Gastrocnemius medialis (tissue), 4 donors: ENCODE data around the gene DENND2C. TPM values are rescaled to one million over a fixed set of nuclear protein-coding genes. Genes with fewer than 3 reads are reported as not detected.

Experiments used
- ATAC-seq, 2 donors: fragments of 150-250 bp; one replicate each; pipeline ENCODE4 v1.9.1; 2016
- DNase-seq, 2 donors: peaks; one replicate each; pipeline ENCODE4 v3.0.0-alpha.2; 2019
- H3K27ac ChIP-seq, 4 donors: fragments of 200-600 bp; sonication (generic); 1 replicate in 1 of 4; 2 replicates in 3 of 4; pipeline ENCODE4 v1.5.1; 2016 to 2018; ENCODE audit warnings: mild to moderate bottlenecking in 2 of 4, moderate library complexity in 1 of 4
- H3K27me3 ChIP-seq, 3 donors: fragments of 200-600 bp; sonication (generic) in 2 of 3; 1 replicate in 1 of 3; 2 replicates in 2 of 3; pipeline versions ENCODE4 v1.5.1 to v1.6.0; 2016 to 2019; ENCODE audit warnings: mild to moderate bottlenecking in 1 of 3, moderate library complexity in 1 of 3
- H3K36me3 ChIP-seq, 2 donors: fragments of 200-600 bp; sonication (generic) in 1 of 2; one replicate each; pipeline ENCODE4 v1.5.1; 2017 to 2018
- H3K4me1 ChIP-seq, 2 donors: fragments of 200-600 bp; sonication (generic) in 1 of 2; one replicate each; pipeline ENCODE4 v1.5.1; 2016 to 2017; ENCODE audit warnings: mild to moderate bottlenecking in 2 of 2
- H3K4me3 ChIP-seq, 4 donors: fragments of 200-600 bp; sonication (generic) in 3 of 4; 1 replicate in 1 of 4; 2 replicates in 3 of 4; pipeline ENCODE4 v1.5.1; 2016 to 2019; ENCODE audit warnings: mild to moderate bottlenecking in 2 of 4
- H3K9me3 ChIP-seq, 3 donors: fragments of 200-600 bp; sonication (generic) in 2 of 3; 1 replicate in 1 of 3; 2 replicates in 2 of 3; pipeline ENCODE4 v1.5.1; 2016 to 2019
- POLR2A ChIP-seq, 2 donors: fragments of 450-650 bp; IDR thresholded peaks; one replicate each; pipeline ENCODE4 v1.6.1; 2017; ENCODE audit warnings: antibody characterized with exemption in 2 of 2, mild to moderate bottlenecking in 2 of 2, moderate library complexity in 2 of 2
- in situ Hi-C, 4 donors: fragments of 200-750 bp; cut with MboI; loops; one replicate each; pipeline versions ENCODE4 v1.15.0 to v1.8.0; 2017; ENCODE audit warnings: low sequenced_read_pairs in 4 of 4
- intact Hi-C: fragments of 100-400 bp; cut with DNase I; formaldehyde crosslinking; loops from one replicate; pipeline ENCODE4 v1.15.1; 2023; ENCODE audit warnings: low total_unique reads
- total RNA-seq, 4 donors: library from RNA; depleted of rRNA; stranded (reverse); fragments of >200 nt; gene quantifications; one replicate each; pipeline versions ENCODE4 v1.1.0 to v1.2.3, GENCODE V29; 2016
- TF ChIP-seq, protein P1 (sequence below), 5 experiments: fragments of 450-650 bp in 3 of 5; fragments of 200-600 bp in 2 of 5; sonication (generic) in 2 of 5; IDR thresholded peaks in 4 of 5; conservative IDR thresholded peaks in 1 of 5; 1 replicate in 4 of 5; 2 replicates in 1 of 5; pipeline ENCODE4 v1.5.1; 2016 to 2019; ENCODE audit warnings: antibody characterized with exemption in 5 of 5, mild to moderate bottlenecking in 3 of 5, moderate library complexity in 3 of 5

DENND2C gene
- total RNA-seq, 4 donors from 2014 or later: 4.7 to 20.7 (median 17.4) TPM

DNA sequence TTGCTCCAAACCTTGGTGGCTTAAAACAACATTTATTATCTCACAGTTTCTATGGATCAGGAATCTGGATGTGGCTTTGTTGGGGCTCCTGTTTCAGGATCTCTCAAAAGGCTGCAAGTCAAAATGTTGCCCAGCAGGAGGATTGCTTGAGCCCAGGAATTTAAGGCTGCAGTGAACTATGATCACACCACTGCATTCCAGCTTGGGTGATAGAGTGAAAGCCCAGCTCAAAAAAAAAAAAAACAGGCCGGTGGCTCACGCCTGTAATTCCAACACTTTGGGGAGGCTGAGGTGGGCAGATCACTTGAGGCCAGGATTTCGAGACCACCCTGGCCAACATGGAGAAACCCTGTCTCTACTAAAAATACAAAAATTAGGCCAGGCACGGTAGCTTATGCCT lies 118.4 kb downstream of the DENND2C start:
- ATAC-seq (no peak), DNase-seq (no peak)
- no peaks in the 10 kb centered on the region for H3K36me3 ChIP-seq
- no peaks in the 10 kb centered on the region for H3K9me3 ChIP-seq
- H3K4me3 ChIP-seq: no peak overlapping the region
- H3K27me3 ChIP-seq: no peaks in the 10 kb centered on the region
- in situ Hi-C loops: no loop called here
- H3K4me1 ChIP-seq: no peaks in the 10 kb centered on the region
- no peak overlapping the region for H3K27ac ChIP-seq
- no peak for TF ChIP-seq POLR2A (IDR thresholded peaks at IDR 0.05)
- TF ChIP-seq, protein P1, sequence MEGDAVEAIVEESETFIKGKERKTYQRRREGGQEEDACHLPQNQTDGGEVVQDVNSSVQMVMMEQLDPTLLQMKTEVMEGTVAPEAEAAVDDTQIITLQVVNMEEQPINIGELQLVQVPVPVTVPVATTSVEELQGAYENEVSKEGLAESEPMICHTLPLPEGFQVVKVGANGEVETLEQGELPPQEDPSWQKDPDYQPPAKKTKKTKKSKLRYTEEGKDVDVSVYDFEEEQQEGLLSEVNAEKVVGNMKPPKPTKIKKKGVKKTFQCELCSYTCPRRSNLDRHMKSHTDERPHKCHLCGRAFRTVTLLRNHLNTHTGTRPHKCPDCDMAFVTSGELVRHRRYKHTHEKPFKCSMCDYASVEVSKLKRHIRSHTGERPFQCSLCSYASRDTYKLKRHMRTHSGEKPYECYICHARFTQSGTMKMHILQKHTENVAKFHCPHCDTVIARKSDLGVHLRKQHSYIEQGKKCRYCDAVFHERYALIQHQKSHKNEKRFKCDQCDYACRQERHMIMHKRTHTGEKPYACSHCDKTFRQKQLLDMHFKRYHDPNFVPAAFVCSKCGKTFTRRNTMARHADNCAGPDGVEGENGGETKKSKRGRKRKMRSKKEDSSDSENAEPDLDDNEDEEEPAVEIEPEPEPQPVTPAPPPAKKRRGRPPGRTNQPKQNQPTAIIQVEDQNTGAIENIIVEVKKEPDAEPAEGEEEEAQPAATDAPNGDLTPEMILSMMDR (IDR thresholded peaks at IDR 0.05 in 4 of 5, conservative IDR thresholded peaks at IDR 0.05 in 1 of 5): no peak
- intact Hi-C loops: no loop called here

DNA sequence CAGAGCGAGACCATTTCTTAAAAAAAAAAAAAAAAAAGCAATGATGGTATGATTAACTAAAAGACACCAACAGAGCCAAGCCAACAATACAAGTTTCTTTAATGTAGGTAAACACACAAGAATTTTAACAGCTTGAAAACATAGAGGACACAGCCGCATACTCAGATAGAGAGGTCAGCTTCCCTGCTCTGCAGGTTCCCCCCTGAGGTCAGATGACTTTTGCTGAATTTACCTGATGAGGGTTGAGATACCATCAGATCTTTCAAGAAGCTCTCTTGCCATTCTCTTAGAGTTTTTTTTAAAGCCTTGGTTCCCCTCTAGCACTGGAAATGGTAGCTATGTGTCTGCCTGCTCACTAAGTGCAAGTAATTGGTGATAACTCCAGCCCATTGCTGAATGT lies 119.5 kb downstream of the DENND2C start:
- intact Hi-C loops: no loop called here

DNA sequence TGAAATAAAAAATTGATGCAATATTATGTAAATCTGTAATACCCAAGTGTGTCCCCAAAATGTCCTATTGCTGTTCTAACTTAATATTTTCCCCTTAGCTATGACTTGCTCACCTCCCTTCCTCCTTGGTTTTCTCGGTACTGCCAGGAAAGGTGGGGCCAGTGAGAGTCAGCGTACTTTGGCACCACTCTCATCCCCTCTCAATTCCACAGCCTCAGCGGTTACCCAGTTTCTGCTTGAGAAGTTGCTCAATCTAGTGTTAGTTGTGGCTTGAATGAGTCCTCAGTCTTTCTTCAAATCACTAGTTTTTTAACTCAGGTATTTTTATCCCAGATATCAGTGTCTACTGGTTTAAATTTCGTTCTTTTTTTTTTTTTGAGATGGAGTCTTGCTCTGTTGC lies 120.7 kb downstream of the DENND2C start:
- intact Hi-C loops (no loop called here), in situ Hi-C loops (no loop called here)
- H3K36me3 ChIP-seq: peaks cover 0 to 5% of the 10 kb centered on the region in 2 donors
- no peaks in the 10 kb centered on the region for H3K27me3 ChIP-seq
- ATAC-seq: no peak
- no peak overlapping the region for H3K4me3 ChIP-seq
- no peaks in the 10 kb centered on the region for H3K9me3 ChIP-seq
- DNase-seq: no peak
- no peak overlapping the region for H3K27ac ChIP-seq
- TF ChIP-seq POLR2A (IDR thresholded peaks at IDR 0.05): no peak
- TF ChIP-seq, protein P1 (IDR thresholded peaks at IDR 0.05 in 4 of 5, conservative IDR thresholded peaks at IDR 0.05 in 1 of 5): no peak
- no peaks in the 10 kb centered on the region for H3K4me1 ChIP-seq

More for the DNA sequence above, 119.5 kb downstream of the DENND2C start:
- Histone ChIP-seq H3K27me3 (no peaks in the 10 kb centered on the region), H3K36me3 (peaks cover 0 to under 1% of the 10 kb centered on the region in 2 donors), H3K4me3 (no peak overlapping the region), H3K4me1 (no peaks in the 10 kb centered on the region), H3K27ac (no peak overlapping the region), H3K9me3 (no peaks in the 10 kb centered on the region)
- TF ChIP-seq, protein P1 (IDR thresholded peaks at IDR 0.05 in 4 of 5, conservative IDR thresholded peaks at IDR 0.05 in 1 of 5): no peak
- TF ChIP-seq POLR2A (IDR thresholded peaks at IDR 0.05): no peak
- in situ Hi-C loops: no loop called here
- ATAC-seq: no peak
- DNase-seq: no peak

DNA sequence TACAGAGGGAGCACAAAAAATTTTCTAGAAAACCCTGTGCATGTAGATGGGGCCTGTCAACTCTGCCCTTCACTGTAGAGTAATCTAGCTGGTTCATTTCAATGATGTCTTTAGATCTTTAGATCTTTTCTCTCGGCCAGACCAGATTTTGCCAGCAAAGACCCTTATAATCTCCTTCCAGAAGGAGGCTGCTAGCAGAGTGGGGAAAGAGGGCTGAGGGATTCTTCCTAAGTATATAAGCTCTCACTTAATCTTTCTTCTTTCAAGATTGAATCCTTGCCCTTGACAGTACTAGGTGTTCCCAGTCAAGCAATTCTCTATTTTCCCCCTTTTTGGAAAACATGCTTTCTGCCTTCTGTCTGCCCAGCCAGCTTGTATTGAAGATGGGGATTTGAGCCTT lies 122.8 kb downstream of the DENND2C start:
- intact Hi-C loops (no loop called here), in situ Hi-C loops (no loop called here)
- peaks cover 0 to 5% of the 10 kb centered on the region in 2 donors for H3K36me3 ChIP-seq
- H3K9me3 ChIP-seq: no peaks in the 10 kb centered on the region
- no peaks in the 10 kb centered on the region for H3K4me1 ChIP-seq
- H3K4me3 ChIP-seq: no peak overlapping the region
- no peak for DNase-seq
- no peak overlapping the region for H3K27ac ChIP-seq
- no peaks in the 10 kb centered on the region for H3K27me3 ChIP-seq
- no peak for TF ChIP-seq POLR2A (IDR thresholded peaks at IDR 0.05)
- TF ChIP-seq, protein P1 (IDR thresholded peaks at IDR 0.05 in 4 of 5, conservative IDR thresholded peaks at IDR 0.05 in 1 of 5): no peak
- no peak for ATAC-seq

DNA sequence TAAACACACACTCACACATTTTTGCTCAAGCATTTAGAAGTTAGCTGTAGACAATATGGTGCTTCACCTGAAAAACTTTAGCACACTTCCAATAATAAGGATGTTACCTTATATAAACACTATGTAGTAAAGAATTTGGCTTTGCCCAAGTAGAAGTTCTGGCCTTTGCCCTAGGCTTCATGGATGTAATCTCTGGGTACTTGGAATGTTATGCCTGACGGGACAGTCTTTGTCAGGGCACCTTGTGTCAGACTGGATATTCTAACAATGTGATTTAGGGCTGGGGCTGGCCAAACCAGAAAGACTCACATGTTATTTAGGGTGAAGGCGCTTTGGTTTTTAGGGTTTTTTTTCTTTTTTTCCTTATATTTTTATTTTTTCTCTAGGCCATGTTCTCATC lies 124.1 kb downstream of the DENND2C start:
- Histone ChIP-seq H3K27me3 (no peaks in the 10 kb centered on the region), H3K4me3 (no peak overlapping the region), H3K4me1 (no peaks in the 10 kb centered on the region), H3K9me3 (no peaks in the 10 kb centered on the region), H3K36me3 (peaks cover 0 to 5% of the 10 kb centered on the region in 2 donors), H3K27ac (no peak overlapping the region)
- intact Hi-C loops: no loop called here
- in situ Hi-C loops: no loop called here
- no peak for TF ChIP-seq POLR2A (IDR thresholded peaks at IDR 0.05)
- TF ChIP-seq, protein P1 (IDR thresholded peaks at IDR 0.05 in 4 of 5, conservative IDR thresholded peaks at IDR 0.05 in 1 of 5): no peak
- no peak for DNase-seq
- ATAC-seq: no peak
